Measurements from ENCODE around the gene PLXND1. TPM values are rescaled to one million over a fixed set of nuclear protein-coding genes. Genes with fewer than 3 reads are reported as not detected.
"Not testable (repeated sequence)": the region's sequence is repeated elsewhere in the genome, so short reads cannot be mapped to it uniquely, and the experiment has no call there.

The PLXND1 gene
- total RNA-seq, 3 donors from 2014 or later (not counting 1 experiment from before 2014, with no cell fraction given), result 135 to 214 (median 189) TPM

DNA sequence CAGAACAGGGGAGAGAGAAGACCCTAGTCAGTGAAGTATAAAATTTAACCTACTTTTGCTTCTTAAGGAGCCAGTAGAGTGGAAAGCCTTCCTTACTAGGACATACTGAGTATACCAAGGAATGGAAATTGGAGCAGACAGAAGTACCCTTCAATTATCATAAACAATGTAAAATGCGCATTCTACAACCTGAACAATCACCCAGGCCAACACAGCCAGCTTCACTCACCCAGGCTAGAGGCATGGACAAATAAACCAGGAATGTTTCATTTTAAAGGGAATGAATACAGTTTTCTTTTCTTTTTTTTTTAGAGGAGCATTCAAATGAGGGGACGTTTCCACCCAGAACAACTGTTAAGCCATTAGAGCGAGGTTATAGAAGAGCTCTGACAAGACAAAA lies 41.9 kb upstream of the PLXND1 start:
- H3K36me3 Mint-ChIP-seq, result no peaks in the 10 kb centered on the region
- DNase-seq (no peak), ATAC-seq (no peak)
- no peak overlapping the region for H3K4me3 Mint-ChIP-seq
- Histone ChIP-seq H3K27me3 (ENCODE audit: control insufficient read depth, insufficient read depth, low read length) (no peaks in the 10 kb centered on the region), H3K27ac (ENCODE audit: low read length) (no peak overlapping the region), H3K4me1 (ENCODE audit: control insufficient read depth, insufficient read depth, low read length) (no peaks in the 10 kb centered on the region), H3K9me3 (ENCODE audit: control insufficient read depth, insufficient read depth, low read length) (no peaks in the 10 kb centered on the region), H3K4me3 (ENCODE audit: low read length) (no peak overlapping the region), H3K36me3 (ENCODE audit: control insufficient read depth, insufficient read depth, low read length) (peaks cover 7% of the 10 kb centered on the region)
- H3K27ac Mint-ChIP-seq, result no peak overlapping the region
- intact Hi-C loops (cut with micrococcal nuclease), result no loop called here
- peaks cover 5 to 6% of the 10 kb centered on the region in 2 donors for H3K4me1 Mint-ChIP-seq
- H3K9me3 Mint-ChIP-seq, result no peaks in the 10 kb centered on the region
- TF ChIP-seq, protein P1, sequence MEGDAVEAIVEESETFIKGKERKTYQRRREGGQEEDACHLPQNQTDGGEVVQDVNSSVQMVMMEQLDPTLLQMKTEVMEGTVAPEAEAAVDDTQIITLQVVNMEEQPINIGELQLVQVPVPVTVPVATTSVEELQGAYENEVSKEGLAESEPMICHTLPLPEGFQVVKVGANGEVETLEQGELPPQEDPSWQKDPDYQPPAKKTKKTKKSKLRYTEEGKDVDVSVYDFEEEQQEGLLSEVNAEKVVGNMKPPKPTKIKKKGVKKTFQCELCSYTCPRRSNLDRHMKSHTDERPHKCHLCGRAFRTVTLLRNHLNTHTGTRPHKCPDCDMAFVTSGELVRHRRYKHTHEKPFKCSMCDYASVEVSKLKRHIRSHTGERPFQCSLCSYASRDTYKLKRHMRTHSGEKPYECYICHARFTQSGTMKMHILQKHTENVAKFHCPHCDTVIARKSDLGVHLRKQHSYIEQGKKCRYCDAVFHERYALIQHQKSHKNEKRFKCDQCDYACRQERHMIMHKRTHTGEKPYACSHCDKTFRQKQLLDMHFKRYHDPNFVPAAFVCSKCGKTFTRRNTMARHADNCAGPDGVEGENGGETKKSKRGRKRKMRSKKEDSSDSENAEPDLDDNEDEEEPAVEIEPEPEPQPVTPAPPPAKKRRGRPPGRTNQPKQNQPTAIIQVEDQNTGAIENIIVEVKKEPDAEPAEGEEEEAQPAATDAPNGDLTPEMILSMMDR (IDR thresholded peaks at IDR 0.05), result no peak
- H3K27me3 Mint-ChIP-seq (ENCODE audit: low read depth in 2 of 2), result no peaks in the 10 kb centered on the region
- WGBS (ENCODE audit: insufficient coverage), result 80% methylated on average over 2 of the region's 3 CpGs

DNA sequence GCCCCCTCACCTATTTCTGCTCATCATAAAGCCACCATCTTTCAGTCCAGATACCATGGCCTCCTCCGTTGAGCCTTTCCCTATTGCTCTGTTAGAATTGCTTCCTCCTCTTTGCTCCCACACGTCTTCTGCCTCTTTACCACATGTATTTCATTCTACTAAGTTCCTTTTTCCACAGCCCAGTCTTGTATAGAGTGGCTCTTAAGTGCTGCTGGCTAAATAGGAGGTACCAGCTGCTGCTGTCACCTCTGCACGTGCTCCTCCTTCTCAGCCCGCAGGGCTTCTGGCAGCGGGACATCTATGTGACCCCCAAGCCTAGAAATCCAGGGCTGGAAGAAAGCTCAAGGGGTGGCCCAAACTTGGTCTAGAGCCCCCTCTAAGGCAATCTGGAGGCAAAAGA lies 38.8 kb upstream of the PLXND1 start:
- no peak for DNase-seq
- Mint-ChIP-seq H3K27me3 (ENCODE audit: low read depth in 2 of 2) (no peaks in the 10 kb centered on the region), H3K9me3 (no peaks in the 10 kb centered on the region), H3K27ac (no peak overlapping the region), H3K4me1 (peaks cover 4% of the 10 kb centered on the region in 2 donors), H3K4me3 (no peak overlapping the region), H3K36me3 (no peaks in the 10 kb centered on the region)
- H3K9me3 ChIP-seq (ENCODE audit: control insufficient read depth, insufficient read depth, low read length), result no peaks in the 10 kb centered on the region
- H3K4me1 ChIP-seq (ENCODE audit: control insufficient read depth, insufficient read depth, low read length), result no peaks in the 10 kb centered on the region
- intact Hi-C loops (cut with micrococcal nuclease), result no loop called here
- no peaks in the 10 kb centered on the region for H3K36me3 ChIP-seq (ENCODE audit: control insufficient read depth, insufficient read depth, low read length)
- no peak overlapping the region for H3K4me3 ChIP-seq (ENCODE audit: low read length)
- WGBS (ENCODE audit: insufficient coverage), result 33% methylated on average over 5 of the region's 5 CpGs
- TF ChIP-seq, protein P1 (IDR thresholded peaks at IDR 0.05), result no peak
- H3K27me3 ChIP-seq (ENCODE audit: control insufficient read depth, insufficient read depth, low read length), result no peaks in the 10 kb centered on the region
- no peak for ATAC-seq
- no peak overlapping the region for H3K27ac ChIP-seq (ENCODE audit: low read length)

DNA sequence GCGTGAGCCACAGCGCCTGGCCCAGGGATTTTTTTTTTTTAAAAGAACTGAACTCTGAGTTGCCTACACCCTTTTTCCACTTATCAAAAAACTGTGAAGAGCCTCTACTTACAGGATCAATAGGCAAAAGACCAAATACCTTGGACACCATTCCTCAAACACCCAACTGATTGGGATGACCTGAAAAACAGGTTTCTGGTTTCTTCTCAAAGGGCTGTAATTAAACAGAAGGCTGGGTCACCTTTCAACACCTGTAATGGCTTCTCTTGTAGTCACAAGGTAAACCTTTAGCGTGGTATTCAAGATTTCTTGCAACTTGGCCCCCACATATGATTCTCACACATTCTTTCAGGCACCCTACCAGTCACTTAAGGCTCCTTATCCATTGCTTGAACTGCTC lies 38.4 kb upstream of the PLXND1 start:
- WGBS (ENCODE audit: insufficient coverage), result 71% methylated on average over 3 of the region's 3 CpGs

DNA sequence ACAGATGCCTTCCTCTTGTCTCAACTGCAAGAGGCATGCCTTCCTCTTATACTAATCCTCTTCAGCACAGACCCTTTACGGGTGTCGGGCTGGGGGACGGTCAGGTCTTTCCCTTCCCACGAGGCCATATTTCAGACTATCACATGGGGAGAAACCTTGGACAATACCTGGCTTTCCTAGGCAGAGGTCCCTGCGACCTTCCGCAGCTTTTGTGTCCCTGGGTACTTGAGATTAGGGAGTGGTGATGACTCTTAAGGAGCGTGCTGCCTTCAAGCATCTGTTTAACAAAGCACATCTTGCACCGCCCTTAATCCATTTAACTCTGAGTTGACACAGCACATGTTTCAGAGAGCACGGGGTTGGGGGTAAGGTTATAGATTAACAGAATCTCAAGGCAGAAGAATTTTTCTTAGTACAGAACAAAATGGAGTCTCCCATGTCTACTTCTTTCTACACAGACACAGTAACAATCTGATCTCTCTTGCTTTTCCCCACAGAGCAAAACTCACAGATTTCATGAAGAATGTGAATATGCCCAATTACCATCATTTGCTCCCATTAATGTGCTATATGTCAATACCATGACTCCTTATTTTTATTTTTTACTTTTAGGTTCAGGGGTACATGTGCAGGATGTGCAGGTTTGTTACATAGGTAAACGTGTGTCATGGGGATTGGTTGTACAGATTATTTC lies 35.2 kb upstream of the PLXND1 start:
- 90% methylated on average over 2 of the region's 10 CpGs for WGBS (ENCODE audit: insufficient coverage)
- ATAC-seq; H3K9me3 ChIP-seq (ENCODE audit: control insufficient read depth, insufficient read depth, low read length); H3K4me1 Mint-ChIP-seq; DNase-seq; H3K4me3 Mint-ChIP-seq; H3K9me3 Mint-ChIP-seq; H3K27me3 ChIP-seq (ENCODE audit: control insufficient read depth, insufficient read depth, low read length); H3K36me3 Mint-ChIP-seq; H3K27me3 Mint-ChIP-seq (ENCODE audit: low read depth in 2 of 2); H3K27ac Mint-ChIP-seq; H3K27ac ChIP-seq (ENCODE audit: low read length); H3K36me3 ChIP-seq (ENCODE audit: control insufficient read depth, insufficient read depth, low read length); intact Hi-C loops (cut with micrococcal nuclease); H3K4me3 ChIP-seq (ENCODE audit: low read length); H3K4me1 ChIP-seq (ENCODE audit: control insufficient read depth, insufficient read depth, low read length): not testable (repeated sequence)

More for the DNA sequence above, 38.4 kb upstream of the PLXND1 start:
- ATAC-seq (no peak), DNase-seq (no peak)
- Mint-ChIP-seq H3K36me3 (no peaks in the 10 kb centered on the region), H3K4me3 (no peak overlapping the region), H3K27me3 (ENCODE audit: low read depth in 2 of 2) (no peaks in the 10 kb centered on the region), H3K27ac (no peak overlapping the region), H3K4me1 (no peaks in the 10 kb centered on the region), H3K9me3 (no peaks in the 10 kb centered on the region)
- TF ChIP-seq, protein P1 (IDR thresholded peaks at IDR 0.05), result no peak
- no peaks in the 10 kb centered on the region for H3K36me3 ChIP-seq (ENCODE audit: control insufficient read depth, insufficient read depth, low read length)
- H3K4me3 ChIP-seq (ENCODE audit: low read length), result no peak overlapping the region
- H3K27ac ChIP-seq (ENCODE audit: low read length), result no peak overlapping the region
- intact Hi-C loops (cut with micrococcal nuclease), result no loop called here
- H3K9me3 ChIP-seq (ENCODE audit: control insufficient read depth, insufficient read depth, low read length), result no peaks in the 10 kb centered on the region
- no peaks in the 10 kb centered on the region for H3K27me3 ChIP-seq (ENCODE audit: control insufficient read depth, insufficient read depth, low read length)
- H3K4me1 ChIP-seq (ENCODE audit: control insufficient read depth, insufficient read depth, low read length), result no peaks in the 10 kb centered on the region

DNA sequence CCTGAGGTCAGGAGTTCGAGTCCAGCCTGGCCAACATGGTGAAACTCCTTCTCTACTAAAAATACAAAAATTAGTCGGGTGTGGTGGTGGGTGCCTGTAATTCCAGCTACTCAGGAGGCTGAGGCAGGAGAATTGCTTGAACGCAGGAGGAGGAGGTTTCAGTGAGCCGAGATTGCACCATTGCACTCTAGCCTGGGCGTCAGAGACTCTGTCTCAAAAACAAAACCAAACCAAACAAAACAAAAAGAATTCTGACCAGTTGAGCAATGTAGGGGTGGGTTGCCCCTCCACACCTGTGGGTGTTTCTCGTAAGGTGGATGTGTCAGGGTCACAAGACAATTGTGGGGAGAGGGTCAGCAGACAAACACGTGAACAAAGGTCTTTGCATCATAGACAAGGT lies 34.5 kb upstream of the PLXND1 start:
- H3K9me3 ChIP-seq (ENCODE audit: control insufficient read depth, insufficient read depth, low read length); DNase-seq; H3K27me3 ChIP-seq (ENCODE audit: control insufficient read depth, insufficient read depth, low read length); H3K4me1 ChIP-seq (ENCODE audit: control insufficient read depth, insufficient read depth, low read length); H3K4me1 Mint-ChIP-seq; H3K27ac ChIP-seq (ENCODE audit: low read length); H3K4me3 ChIP-seq (ENCODE audit: low read length); H3K9me3 Mint-ChIP-seq; H3K27ac Mint-ChIP-seq; intact Hi-C loops (cut with micrococcal nuclease); ATAC-seq; H3K36me3 ChIP-seq (ENCODE audit: control insufficient read depth, insufficient read depth, low read length); H3K36me3 Mint-ChIP-seq; H3K4me3 Mint-ChIP-seq: not testable (repeated sequence)
- peaks cover 2 to 14% of the 10 kb centered on the region in 2 donors for H3K27me3 Mint-ChIP-seq (ENCODE audit: low read depth in 2 of 2)
- WGBS (ENCODE audit: insufficient coverage), result 83% methylated on average over 3 of the region's 7 CpGs
